Fibroblast of mammary gland (primary cell): ENCODE measurements around the gene PRR14L.

Source experiments
- DNase-seq: peaks from one replicate; pipeline ENCODE4 v3.0.0-alpha.2; 2010; ENCODE audit warnings: low read depth
- H3K4me3 ChIP-seq: 2 replicates; pipeline ENCODE4 v1.5.1; 2011; ENCODE audit warnings: low read depth, mild to moderate bottlenecking, low read length, moderate library complexity; ENCODE audit not compliant: control insufficient read depth
- CTCF ChIP-seq: conservative IDR thresholded peaks from 2 replicates; pipeline ENCODE4 v1.5.1; 2011; ENCODE audit warnings: low read depth, low read length, inconsistent platforms; ENCODE audit not compliant: control insufficient read depth, insufficient read depth

PRR14L gene

GRCh38 chr22:31631436-31631835 lies 118.5 kb downstream of the PRR14L start:
- peak; percentile 51 for DNase-seq
- no peak for TF ChIP-seq CTCF
- peak overlapping the region; percentile 78 for H3K4me3 ChIP-seq
